HG03521 (cell line): ENCODE measurements around the gene SMIM33.
"Not testable (repeated sequence)": the region's sequence is repeated elsewhere in the genome, so short reads cannot be mapped to it uniquely, and the experiment has no call there.

Experiments
- ATAC-seq: cut with Tn5 transposase; IDR thresholded peaks from one replicate; pipeline ENCODE4 v1.9.1; 2021; ENCODE audit warnings: mild to moderate bottlenecking, moderate library complexity; ENCODE audit not compliant: unreplicated experiment

SMIM33 gene

DNA sequence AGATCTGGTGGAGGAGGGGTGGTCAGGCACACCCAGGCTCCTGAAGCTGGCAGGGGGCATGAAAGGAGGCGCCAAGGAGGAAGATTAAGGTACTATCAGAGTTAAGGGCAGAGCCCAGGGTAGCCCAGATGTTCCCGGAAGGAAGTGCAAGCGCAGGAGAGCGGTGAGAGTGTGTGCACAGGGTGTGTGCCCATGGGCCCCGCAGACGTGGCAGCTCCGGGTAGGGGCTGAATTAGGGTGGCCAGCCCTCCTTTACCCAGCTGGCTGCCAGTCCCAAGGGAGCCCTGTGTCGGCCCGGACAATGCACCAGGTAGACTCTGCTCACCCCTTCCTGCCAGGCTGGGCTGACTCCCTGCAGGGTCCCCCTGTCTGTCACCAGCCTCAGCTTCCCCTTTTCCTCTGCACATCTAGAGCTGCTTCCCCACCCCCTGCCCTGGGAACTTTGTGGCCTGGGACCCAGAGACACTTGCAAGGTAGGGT is at the start of gene SMIM33:
Gene SMIM33, plus strand, starts transcription at position 184 of the 480 bp plus-strand sequence. Its CDS starts 118 bp downstream, at position 302.
- ATAC-seq, result no peak

DNA sequence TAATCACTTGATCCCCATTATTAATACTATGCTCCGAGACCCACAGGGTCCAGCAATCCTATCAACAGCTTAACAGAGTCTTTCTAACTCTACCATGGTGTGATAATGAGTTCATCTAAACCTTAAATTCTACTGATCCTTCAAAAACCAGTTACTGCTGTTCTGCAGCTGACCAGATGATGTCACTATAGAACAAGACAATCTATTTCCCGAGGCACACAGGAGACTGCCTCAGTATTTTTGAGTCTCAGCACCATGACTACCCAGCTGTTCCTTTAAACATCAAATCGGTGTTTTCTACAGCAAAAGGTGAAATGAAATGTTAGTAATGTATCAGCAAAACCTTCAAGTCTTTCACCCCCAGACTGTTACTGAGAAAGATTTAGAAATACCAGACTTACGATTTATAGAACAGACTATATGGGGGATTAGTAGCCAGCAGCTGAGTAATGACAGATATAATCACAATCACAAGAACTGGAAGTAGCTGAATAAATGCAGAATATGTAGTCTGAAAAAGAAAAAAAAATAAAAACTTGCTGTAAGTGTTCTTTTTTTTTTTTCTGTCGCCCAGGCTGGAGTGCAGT is 48.4 kb upstream of the SMIM33 start:
- ATAC-seq, result peak; percentile 66

DNA sequence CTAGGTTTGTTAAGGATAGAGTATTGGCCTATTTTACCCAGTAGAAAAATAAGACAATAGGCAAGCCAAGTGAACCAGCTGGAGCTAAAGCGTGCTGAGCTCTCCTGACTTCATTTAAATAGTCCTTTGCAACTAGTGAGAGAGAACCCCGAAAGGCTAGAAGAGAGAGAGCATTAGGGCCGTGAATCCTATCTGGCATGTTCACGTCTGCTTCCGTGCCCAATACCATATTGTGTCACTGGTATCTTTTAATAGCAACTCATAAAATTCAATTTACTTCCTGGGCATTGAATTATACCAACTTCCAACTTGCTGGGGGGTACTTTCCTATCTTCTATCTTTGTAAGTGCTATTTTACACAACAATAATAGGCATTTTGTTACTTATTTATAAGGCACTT is 45.3 kb upstream of the SMIM33 start:
- no peak for ATAC-seq

DNA sequence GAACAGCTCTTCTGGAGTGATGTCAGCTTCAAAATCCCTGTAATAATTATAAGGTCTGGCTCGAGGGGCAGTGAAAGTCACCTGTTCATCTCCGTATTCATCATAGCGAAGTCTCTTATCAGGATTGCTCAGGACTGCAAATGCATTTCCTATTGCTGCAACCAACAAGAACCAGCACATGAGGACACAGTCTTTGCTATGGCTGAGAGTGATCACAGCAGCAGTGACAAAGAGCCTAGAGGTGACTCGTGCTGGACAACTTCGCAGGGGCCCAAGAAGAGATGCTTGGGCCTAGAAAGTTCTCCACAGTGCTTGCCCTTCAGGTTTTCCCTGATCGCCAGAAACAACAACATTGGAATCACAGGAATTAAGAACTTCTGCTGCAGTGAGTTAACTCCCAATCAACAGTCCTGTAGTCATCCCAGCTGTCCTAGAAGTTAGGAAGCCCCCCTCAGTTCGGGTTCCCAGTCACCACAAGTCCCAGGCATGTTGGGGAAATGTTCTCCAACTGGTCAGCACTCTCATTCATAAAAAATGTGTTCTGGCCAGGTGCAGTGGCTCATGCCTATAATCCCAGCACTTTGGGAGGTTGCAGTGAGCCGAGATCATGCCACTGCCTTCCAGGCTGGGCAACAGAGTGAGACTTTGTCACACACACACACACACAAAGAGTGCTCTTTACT is 44.5 kb upstream of the SMIM33 start:
- ATAC-seq, result no peak

DNA sequence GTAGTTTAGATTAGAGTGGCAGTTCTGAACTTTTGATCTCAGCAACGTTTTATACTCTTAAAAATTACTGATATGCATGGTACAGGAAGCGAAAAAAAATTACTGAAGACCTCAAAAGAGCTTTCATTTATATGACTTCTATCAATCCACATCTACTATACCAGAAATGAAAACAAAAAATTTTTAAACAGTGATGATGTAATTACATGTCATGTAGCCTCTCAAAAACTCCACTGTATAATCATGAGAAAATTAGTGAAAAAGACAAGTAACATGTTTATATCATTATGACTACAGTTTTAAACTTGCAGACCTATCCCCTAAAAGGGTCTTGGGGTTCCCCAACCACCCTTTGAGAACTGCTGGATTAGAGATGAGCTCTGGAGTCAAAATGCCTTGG is 40.8 kb upstream of the SMIM33 start:
- no peak for ATAC-seq

DNA sequence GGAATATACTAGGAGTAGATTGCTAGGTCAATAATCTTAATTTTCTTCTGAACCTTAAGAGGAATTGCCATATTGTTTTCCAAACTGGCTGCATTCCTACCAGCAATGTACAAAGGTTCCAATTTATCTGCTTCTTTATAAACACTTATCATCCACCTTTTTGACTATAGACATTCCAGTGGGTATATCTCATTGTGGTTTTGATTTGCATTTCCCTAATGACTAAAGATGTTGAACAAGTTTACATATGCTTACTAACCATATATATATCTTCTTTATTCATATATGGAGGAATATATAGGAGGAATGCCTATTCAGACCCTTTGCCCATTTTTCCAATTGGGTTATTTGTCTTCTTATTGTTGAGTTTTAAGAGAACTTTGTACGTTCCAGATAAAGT is 39.1 kb upstream of the SMIM33 start:
- no peak for ATAC-seq

DNA sequence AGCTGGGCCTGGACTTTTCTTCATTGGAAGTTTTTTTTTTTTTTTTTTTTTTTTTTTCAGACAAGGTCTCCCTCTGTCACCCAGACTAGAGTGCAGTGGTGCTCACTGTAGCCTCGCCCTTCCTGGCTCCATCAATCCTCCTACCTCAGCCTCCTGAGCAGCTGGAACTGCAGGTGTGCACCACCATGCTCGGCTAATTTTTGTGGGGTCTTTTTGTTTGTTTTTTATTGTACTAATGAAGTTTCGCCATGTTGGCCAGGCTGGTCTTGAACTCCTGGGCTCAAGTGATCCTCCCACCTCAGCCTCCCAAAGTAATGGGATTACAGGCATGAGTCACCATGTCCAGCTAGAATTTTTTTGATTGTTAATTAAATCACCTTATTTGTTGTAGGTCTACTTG is 35.1 kb upstream of the SMIM33 start:
- no peak for ATAC-seq

GRCh38 chr5:139438707-139439012 is 32.1 kb upstream of the SMIM33 start:
- no peak for ATAC-seq

DNA sequence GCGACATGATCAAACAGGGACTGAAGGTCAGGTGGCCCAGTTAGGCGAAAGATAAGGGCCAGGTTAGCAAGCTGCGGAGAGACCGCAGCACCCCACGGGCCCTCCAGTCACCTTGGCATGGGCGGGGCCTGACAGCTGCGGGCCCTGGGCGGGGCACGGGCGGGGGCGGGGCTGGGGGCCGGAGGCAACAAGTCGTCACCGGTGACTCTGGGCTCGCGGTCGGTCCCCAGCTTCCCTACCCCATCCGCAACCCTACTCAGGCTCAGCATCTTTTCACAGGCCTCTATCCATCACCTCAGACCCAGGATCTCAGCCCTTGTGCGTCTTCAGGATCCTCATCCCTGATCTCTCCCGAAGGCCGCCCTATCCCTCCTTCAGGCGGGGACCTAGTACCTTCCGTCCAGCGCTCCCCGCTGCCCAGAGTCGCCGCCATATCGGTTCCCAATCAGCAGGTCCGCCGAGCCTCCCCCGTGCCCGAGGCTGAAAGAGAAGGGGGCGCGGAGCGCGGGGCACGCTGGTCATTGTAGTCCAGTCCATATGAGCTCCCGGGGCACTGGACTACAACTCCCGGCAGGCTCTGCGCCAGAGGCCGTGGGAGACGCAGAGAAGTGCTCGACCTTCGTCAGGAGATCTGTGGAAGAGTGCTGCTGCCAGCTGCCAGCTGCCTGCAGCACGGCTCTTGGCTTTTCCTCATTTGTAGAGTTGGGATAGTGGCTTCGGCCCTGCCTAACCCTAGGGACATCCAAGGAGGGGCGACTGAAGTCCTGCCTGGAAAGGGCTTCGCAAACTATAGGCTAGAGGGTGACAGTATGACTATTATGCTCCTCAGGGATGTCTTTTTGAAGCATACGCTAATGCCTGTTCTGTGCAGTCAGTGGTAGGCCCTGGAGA is 31.5 kb upstream of the SMIM33 start, which contains the start of gene DNAJC18:
Gene DNAJC18, minus strand, starts transcription at position 513 of the 891 bp plus-strand sequence. Its CDS starts 80 bp downstream, at position 433.
- peak; percentile 83 for ATAC-seq

GRCh38 chr5:139440416-139440815 is 30.4 kb upstream of the SMIM33 start:
- not testable (repeated sequence) for ATAC-seq

- ATAC-seq, result no peak
These were observed 26.9 kb upstream of the SMIM33 start for GRCh38 chr5:139443831-139444453.

- ATAC-seq, result no peak
These were observed 25.3 kb upstream of the SMIM33 start for GRCh38 chr5:139445325-139446170.

DNA sequence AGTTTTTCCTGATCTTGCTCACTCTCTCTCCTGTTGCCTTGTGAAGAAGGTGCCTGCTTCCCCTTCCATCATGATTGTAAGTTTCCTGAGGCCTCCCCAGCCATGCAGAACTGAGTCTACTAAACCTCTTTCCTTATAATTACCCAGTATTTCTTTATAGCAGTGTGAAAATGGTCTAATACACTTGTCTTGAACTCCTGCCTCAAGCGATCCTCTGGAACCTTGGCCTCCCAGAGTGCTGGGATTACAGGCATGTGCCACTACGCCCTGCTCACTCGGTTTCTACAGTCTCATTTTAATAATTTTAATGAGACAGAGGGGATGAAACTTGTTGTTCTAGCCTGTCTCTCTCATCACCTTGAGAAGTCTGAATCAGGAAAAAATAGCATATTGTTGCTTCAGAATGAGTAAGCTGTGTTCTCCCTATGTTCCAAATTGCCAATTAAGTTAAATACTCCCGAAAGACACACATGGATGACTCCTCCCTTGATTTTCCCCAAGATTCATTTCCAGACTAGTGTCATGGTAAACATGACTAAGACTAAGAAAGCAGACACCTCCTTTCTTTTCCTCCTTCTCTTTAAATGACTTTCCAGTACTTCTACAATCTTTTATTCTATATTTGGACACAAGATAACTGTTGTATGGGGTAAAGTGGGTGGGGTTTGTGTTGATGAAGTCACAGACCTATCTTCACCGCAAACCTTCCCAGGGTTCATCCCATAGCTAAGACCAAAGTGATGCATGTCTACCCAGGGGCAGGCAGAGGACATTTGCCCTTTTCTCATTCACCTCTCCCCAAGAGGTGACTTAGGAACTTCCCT is 23.6 kb upstream of the SMIM33 start:
- no peak for ATAC-seq

DNA sequence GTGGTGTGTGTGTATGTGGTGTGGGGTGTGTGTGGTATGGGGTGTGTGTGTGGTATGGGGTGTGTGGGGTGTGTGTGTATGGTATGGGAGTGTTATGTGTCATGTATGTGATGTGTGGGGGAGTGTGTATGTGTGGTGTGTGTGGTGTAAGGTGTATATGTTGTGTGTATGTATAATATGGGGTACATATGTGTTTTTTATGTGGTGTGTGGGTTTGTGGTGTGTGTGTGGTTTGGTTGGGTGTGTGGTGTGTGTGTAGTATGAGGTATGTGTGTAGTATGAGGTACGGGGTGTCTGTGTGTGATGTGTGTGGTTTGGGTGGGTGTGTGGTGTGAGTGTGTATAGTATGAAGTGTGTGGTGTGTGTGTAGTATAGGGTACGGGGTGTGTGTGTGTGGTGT is 19.6 kb upstream of the SMIM33 start:
- no peak for ATAC-seq

- ATAC-seq, result no peak
These were observed 18.7 kb upstream of the SMIM33 start for GRCh38 chr5:139451878-139452660.

DNA sequence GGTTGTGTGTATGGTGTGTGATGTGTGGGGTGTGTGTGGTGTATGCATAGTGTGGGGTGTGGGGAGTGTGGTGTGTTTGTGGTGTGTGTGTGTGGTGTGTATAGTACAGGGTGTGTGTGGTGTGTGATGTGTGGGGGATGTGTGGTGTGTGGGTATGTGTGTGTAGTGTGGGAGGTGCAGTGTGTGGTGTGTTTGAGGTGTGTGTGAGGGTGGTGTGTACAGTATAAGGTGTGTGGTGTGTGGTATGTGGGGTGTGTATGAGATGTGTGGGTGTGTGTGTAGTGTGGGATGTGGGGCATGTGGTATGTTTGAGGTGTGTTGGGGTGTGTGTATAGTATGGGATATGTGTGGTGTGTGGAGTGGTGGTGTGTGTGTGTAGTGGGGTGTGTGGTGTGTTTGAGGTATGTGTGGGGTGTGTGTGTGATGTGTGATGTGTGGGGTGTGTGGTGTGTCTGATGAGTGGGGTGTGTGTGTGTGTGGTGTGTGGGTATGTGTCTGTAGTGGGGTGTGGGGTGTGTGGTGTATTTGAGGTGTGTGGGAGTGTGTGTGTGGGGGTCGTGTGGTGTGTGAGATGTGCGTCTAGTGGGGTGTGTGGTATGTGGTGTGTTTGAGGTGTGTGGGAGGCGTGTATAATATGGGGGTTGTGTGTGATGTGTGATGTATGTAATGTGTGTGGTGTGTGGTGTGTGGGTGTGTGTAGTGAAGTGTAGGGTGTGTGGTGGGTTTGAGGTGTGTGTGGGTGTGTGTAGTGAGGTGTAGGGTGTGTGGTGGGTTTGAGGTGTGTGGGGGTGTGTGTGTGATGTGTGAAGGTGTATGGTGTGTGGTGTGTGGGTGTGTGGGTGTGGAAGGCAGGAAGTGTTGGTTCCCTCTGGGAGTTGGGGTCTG is 16.9 kb upstream of the SMIM33 start:
- ATAC-seq, result no peak

DNA sequence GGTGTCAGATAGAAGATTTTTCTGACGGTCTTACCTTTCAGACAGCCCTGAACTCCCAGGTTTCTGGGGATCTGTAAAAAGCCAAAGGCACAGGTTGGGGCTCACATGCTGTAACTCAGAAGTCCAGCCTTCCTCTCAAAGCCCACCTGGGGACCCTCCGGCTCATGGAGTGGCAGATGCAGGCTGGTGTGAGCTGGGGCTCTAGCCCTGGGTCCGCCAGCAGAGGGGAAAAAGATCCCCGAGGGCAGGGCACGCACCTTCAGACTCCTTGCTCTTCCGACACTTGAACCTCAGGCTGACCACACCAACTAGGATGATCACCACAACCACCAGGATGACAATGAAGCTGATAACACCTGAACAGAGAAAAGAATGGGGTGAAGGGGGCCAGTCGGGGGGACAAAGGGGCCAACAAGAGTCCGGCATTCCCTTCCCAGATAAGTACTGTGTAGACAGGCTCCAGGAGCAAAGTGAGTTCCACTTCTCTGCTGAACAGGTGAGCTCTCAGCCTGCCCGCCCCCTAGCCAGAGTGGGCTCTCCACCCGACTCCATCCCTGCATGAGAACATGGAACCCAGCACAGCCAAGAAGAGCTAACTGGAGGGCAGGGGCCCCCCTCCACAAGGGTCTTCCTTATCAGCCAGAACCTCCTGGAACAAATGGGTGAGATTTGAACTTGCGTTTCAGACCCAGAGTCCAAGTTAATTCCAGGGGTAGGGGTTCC is 16.1 kb upstream of the SMIM33 start:
- ATAC-seq, result no peak
